ENCODE data around the gene STAC2.

Gene STAC2

GRCh38 chr17:39208893-39209292 is 16.9 kb downstream of the STAC2 start:
- Histone ChIP-seq H3K4me3 (peak overlapping the region; percentile 71), H3K9ac (ENCODE audit: insufficient read length) (no peak overlapping the region), H3K27ac (peak overlapping the region; percentile 62), H3K9me3 (ENCODE audit: low read depth, low read length) (no peaks in the 10 kb centered on the region), H3K36me3 (ENCODE audit: insufficient read depth, low read length) (peaks cover 13% of the 10 kb centered on the region)
- TF ChIP-seq EZH2 (IDR thresholded peaks at IDR 0.05) (no peak), FOXP2 (optimal IDR thresholded peaks at IDR 0.05; ENCODE audit: control extremely low read depth, extremely low read length, insufficient read depth) (peak; percentile 51)
- DNase-seq (ENCODE audit: low read depth, low spot score): no peak

GRCh38 chr17:39208136-39208535 is 17.6 kb downstream of the STAC2 start:
- Histone ChIP-seq H3K9ac (ENCODE audit: insufficient read length) (no peak overlapping the region), H3K9me3 (ENCODE audit: low read depth, low read length) (no peaks in the 10 kb centered on the region), H3K4me3 (peak overlapping the region; percentile 71; the same call in 1 of the 2 replicates), H3K36me3 (ENCODE audit: insufficient read depth, low read length) (peaks cover 21% of the 10 kb centered on the region), H3K27ac (peak overlapping the region; percentile 70)
- no peak for DNase-seq (ENCODE audit: low read depth, low spot score)
- TF ChIP-seq FOXP2 (optimal IDR thresholded peaks at IDR 0.05; ENCODE audit: control extremely low read depth, extremely low read length, insufficient read depth) (no peak), EZH2 (IDR thresholded peaks at IDR 0.05) (no peak), POLR2AphosphoS5 (IDR thresholded peaks at IDR 0.05; ENCODE audit: borderline replicate concordance, low read depth, low read length) (no peak)

- Histone ChIP-seq H3K36me3 (ENCODE audit: insufficient read depth, low read length) (peaks cover 48% of the 10 kb centered on the region), H3K27ac (0 out of 2 replicates have a peak overlapping the region, but pooled peaks have one; percentile 36), H3K9ac (ENCODE audit: insufficient read length) (no peak overlapping the region), H3K4me3 (no peak overlapping the region), H3K9me3 (ENCODE audit: low read depth, low read length) (no peaks in the 10 kb centered on the region)
- no peak for DNase-seq (ENCODE audit: low read depth, low spot score)
- TF ChIP-seq POLR2AphosphoS5 (IDR thresholded peaks at IDR 0.05; ENCODE audit: borderline replicate concordance, low read depth, low read length) (no peak; the same call in 1 of the 2 replicates), EZH2 (IDR thresholded peaks at IDR 0.05) (no peak), FOXP2 (optimal IDR thresholded peaks at IDR 0.05; ENCODE audit: control extremely low read depth, extremely low read length, insufficient read depth) (no peak)
These were observed 20.6 kb downstream of the STAC2 start for GRCh38 chr17:39205112-39205526.

GRCh38 chr17:39204245-39204644 is 21.5 kb downstream of the STAC2 start:
- Histone ChIP-seq H3K27ac (peak overlapping the region; percentile 2; the same call in 1 of the 2 replicates), H3K9me3 (ENCODE audit: low read depth, low read length) (no peaks in the 10 kb centered on the region), H3K36me3 (ENCODE audit: insufficient read depth, low read length) (peaks cover 48% of the 10 kb centered on the region), H3K9ac (ENCODE audit: insufficient read length) (no peak overlapping the region), H3K4me3 (no peak overlapping the region)
- TF ChIP-seq POLR2AphosphoS5 (IDR thresholded peaks at IDR 0.05; ENCODE audit: borderline replicate concordance, low read depth, low read length) (no peak), EZH2 (IDR thresholded peaks at IDR 0.05) (no peak), FOXP2 (optimal IDR thresholded peaks at IDR 0.05; ENCODE audit: control extremely low read depth, extremely low read length, insufficient read depth) (no peak)
- DNase-seq (ENCODE audit: low read depth, low spot score): no peak

- Histone ChIP-seq H3K9me3 (ENCODE audit: low read depth, low read length) (no peaks in the 10 kb centered on the region), H3K36me3 (ENCODE audit: insufficient read depth, low read length) (peaks cover 48% of the 10 kb centered on the region), H3K9ac (ENCODE audit: insufficient read length) (peak overlapping the region; percentile 100), H3K27ac (peak overlapping the region; percentile 99), H3K4me3 (peak overlapping the region; percentile 100)
- TF ChIP-seq EZH2 (IDR thresholded peaks at IDR 0.05) (no peak), POLR2AphosphoS5 (IDR thresholded peaks at IDR 0.05; ENCODE audit: borderline replicate concordance, low read depth, low read length) (0 out of 2 replicates have a peak, but pooled peaks have one; percentile 40)
- no peak for DNase-seq (ENCODE audit: low read depth, low spot score)
These were observed 24.7 kb downstream of the STAC2 start for GRCh38 chr17:39200957-39201510.

GRCh38 chr17:39200070-39200879 is 25.5 kb downstream of the STAC2 start, which contains the start of gene RPL19:
Gene RPL19 (plus strand): TSS chr17:39200283. CDS start chr17:39200345, 62 bp downstream.
- no peak for TF ChIP-seq EZH2 (IDR thresholded peaks at IDR 0.05)
- TF ChIP-seq POLR2AphosphoS5 (IDR thresholded peaks at IDR 0.05; ENCODE audit: borderline replicate concordance, low read depth, low read length): peak; percentile 97
- Histone ChIP-seq H3K36me3 (ENCODE audit: insufficient read depth, low read length) (peaks cover 48% of the 10 kb centered on the region), H3K9me3 (ENCODE audit: low read depth, low read length) (no peaks in the 10 kb centered on the region), H3K9ac (ENCODE audit: insufficient read length) (peak within 1 kb of the TSS; percentile 100), H3K4me3 (peak within 1 kb of the TSS; percentile 100), H3K27ac (peak within 1 kb of the TSS; percentile 99)
- DNase-seq (ENCODE audit: low read depth, low spot score): no peak

GRCh38 chr17:39199820-39200069 is 26.0 kb downstream of the STAC2 start:
- peaks cover 43% of the 10 kb centered on the region for H3K36me3 ChIP-seq (ENCODE audit: insufficient read depth, low read length)
- peak; percentile 92 for DNase-seq (ENCODE audit: low read depth, low spot score)
- H3K4me3 ChIP-seq: peak overlapping the region; percentile 100
- H3K9ac ChIP-seq (ENCODE audit: insufficient read length): peak overlapping the region; percentile 100
- no peaks in the 10 kb centered on the region for H3K9me3 ChIP-seq (ENCODE audit: low read depth, low read length)
- H3K27ac ChIP-seq: peak overlapping the region; percentile 99
- TF ChIP-seq FOXP2 (optimal IDR thresholded peaks at IDR 0.05; ENCODE audit: control extremely low read depth, extremely low read length, insufficient read depth) (no peak), POLR2AphosphoS5 (IDR thresholded peaks at IDR 0.05; ENCODE audit: borderline replicate concordance, low read depth, low read length) (peak; percentile 69; the same call in 1 of the 2 replicates), EZH2 (IDR thresholded peaks at IDR 0.05) (no peak)

- DNase-seq (ENCODE audit: low read depth, low spot score): no peak
- Histone ChIP-seq H3K27ac (no peak overlapping the region), H3K4me3 (peak overlapping the region; percentile 90), H3K36me3 (ENCODE audit: insufficient read depth, low read length) (peaks cover 27% of the 10 kb centered on the region), H3K9ac (ENCODE audit: insufficient read length) (no peak overlapping the region), H3K9me3 (ENCODE audit: low read depth, low read length) (no peaks in the 10 kb centered on the region)
- no peak for TF ChIP-seq EZH2 (IDR thresholded peaks at IDR 0.05)
- no peak for TF ChIP-seq POLR2AphosphoS5 (IDR thresholded peaks at IDR 0.05; ENCODE audit: borderline replicate concordance, low read depth, low read length)
- TF ChIP-seq FOXP2 (optimal IDR thresholded peaks at IDR 0.05; ENCODE audit: control extremely low read depth, extremely low read length, insufficient read depth): no peak
These were observed 27.6 kb downstream of the STAC2 start for GRCh38 chr17:39198186-39198566.

All from SK-N-MC (cell line).